ENCODE data around the gene CARD14.

- TF ChIP-seq CTCF (IDR thresholded peaks at IDR 0.05) (no peak), POLR2A (IDR thresholded peaks at IDR 0.05) (no peak)
These were observed 35.0 kb downstream of the CARD14 start for GRCh38 chr17:80204626-80205468.
